HG02588 (cell line): ENCODE data around the gene SORBS2.
A peak's percentile ranks its signal among the peaks of the same experiment; 100 is the strongest.

Source experiments
- ATAC-seq: cut with Tn5 transposase; IDR thresholded peaks from one replicate; pipeline ENCODE4 v1.9.1; 2021; ENCODE audit warnings: mild to moderate bottlenecking, moderate library complexity; ENCODE audit not compliant: unreplicated experiment

Gene SORBS2

GRCh38 chr4:185743722-185744487, 68.1 kb downstream of the SORBS2 start:
- no peak for ATAC-seq

- no peak for ATAC-seq
Measured at GRCh38 chr4:185742766-185743165, 69.2 kb downstream of the SORBS2 start.

GRCh38 chr4:185741795-185742194, 70.2 kb downstream of the SORBS2 start:
- ATAC-seq, result no peak

GRCh38 chr4:185740471-185740873, 71.5 kb downstream of the SORBS2 start:
- no peak for ATAC-seq

- no peak for ATAC-seq
Measured at GRCh38 chr4:185738820-185739219, 73.2 kb downstream of the SORBS2 start.

GRCh38 chr4:185738038-185738552, 73.9 kb downstream of the SORBS2 start:
- ATAC-seq, result no peak

GRCh38 chr4:185737489-185738037, 74.4 kb downstream of the SORBS2 start:
- ATAC-seq, result no peak

GRCh38 chr4:185736882-185737281, 75.1 kb downstream of the SORBS2 start:
- no peak for ATAC-seq

GRCh38 chr4:185735866-185736400, 76.1 kb downstream of the SORBS2 start:
- no peak for ATAC-seq

GRCh38 chr4:185734930-185735329, 77.1 kb downstream of the SORBS2 start:
- ATAC-seq, result no peak

GRCh38 chr4:185734214-185734613, 77.8 kb downstream of the SORBS2 start:
- peak; percentile 55 for ATAC-seq

GRCh38 chr4:185730849-185731608, 81.0 kb downstream of the SORBS2 start:
- peak; percentile 69 for ATAC-seq

GRCh38 chr4:185730387-185730786, 81.6 kb downstream of the SORBS2 start:
- peak; percentile 33 for ATAC-seq

GRCh38 chr4:185729391-185729804, 82.6 kb downstream of the SORBS2 start:
- no peak for ATAC-seq

- ATAC-seq, result no peak
Measured at GRCh38 chr4:185728893-185729292, 83.1 kb downstream of the SORBS2 start.

- no peak for ATAC-seq
Measured at GRCh38 chr4:185726931-185727330, 85.1 kb downstream of the SORBS2 start.

- ATAC-seq, result no peak
Measured at GRCh38 chr4:185723631-185724260, 88.2 kb downstream of the SORBS2 start.

GRCh38 chr4:185722029-185722316, 90.0 kb downstream of the SORBS2 start:
- no peak for ATAC-seq

GRCh38 chr4:185721190-185722028, 90.6 kb downstream of the SORBS2 start:
- ATAC-seq, result no peak

- ATAC-seq, result no peak
Measured at GRCh38 chr4:185719500-185719858, 92.5 kb downstream of the SORBS2 start.
